PFSK-1 (cell line): ENCODE data around the gene PPP2R5C.

Experiments
- POLR2AphosphoS5 ChIP-seq: IDR thresholded peaks from 2 replicates; pipeline ENCODE4 v1.6.1; 2012; ENCODE audit warnings: low read depth, mild to moderate bottlenecking, control low read depth, low read length, moderate library complexity
- SIN3A ChIP-seq: IDR thresholded peaks from 2 replicates; pipeline ENCODE4 v1.6.1; 2012; ENCODE audit warnings: mild to moderate bottlenecking, low read length, moderate library complexity, borderline replicate concordance; ENCODE audit not compliant: insufficient read depth
- TF ChIP-seq, protein P1 (sequence below), 2 experiments: IDR thresholded peaks; 2 replicates each; pipeline versions ENCODE4 v1.6.1 to v1.8.0; 2011 to 2012; ENCODE audit warnings: low read depth in 2 of 2, low read length in 2 of 2, control low read depth in 1 of 2, inconsistent platforms in 1 of 2, mild to moderate bottlenecking in 1 of 2, moderate library complexity in 1 of 2; ENCODE audit not compliant: insufficient read depth in 1 of 2

DNA sequence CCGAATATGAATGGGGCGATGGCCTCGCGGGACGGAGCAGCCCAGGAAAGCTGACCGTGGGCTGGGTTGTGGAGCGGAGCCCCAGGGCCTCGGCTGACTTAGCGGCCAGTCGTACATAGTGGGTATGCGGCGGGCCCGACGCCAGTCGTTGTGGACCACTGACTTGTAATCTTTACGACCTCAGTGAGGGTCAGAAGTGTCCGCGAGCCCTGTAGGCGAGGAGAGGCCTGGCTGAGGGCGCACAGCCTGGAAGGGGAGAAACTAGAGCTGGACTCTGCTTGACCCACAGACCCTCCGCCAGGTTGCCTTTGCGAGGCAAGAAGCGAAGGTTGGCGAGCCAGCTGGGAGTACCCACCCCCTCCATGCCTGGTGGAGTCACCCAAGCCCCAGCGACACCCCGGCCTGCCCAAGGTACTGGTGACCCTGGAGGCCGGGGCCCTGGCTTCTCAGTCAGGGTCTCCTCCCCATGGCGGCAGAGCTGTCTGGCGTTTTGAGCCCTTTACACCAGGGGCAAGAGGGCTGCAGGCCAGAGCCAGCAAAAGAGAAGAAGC is 187.2 kb downstream of the PPP2R5C start:
- TF ChIP-seq, protein P1, sequence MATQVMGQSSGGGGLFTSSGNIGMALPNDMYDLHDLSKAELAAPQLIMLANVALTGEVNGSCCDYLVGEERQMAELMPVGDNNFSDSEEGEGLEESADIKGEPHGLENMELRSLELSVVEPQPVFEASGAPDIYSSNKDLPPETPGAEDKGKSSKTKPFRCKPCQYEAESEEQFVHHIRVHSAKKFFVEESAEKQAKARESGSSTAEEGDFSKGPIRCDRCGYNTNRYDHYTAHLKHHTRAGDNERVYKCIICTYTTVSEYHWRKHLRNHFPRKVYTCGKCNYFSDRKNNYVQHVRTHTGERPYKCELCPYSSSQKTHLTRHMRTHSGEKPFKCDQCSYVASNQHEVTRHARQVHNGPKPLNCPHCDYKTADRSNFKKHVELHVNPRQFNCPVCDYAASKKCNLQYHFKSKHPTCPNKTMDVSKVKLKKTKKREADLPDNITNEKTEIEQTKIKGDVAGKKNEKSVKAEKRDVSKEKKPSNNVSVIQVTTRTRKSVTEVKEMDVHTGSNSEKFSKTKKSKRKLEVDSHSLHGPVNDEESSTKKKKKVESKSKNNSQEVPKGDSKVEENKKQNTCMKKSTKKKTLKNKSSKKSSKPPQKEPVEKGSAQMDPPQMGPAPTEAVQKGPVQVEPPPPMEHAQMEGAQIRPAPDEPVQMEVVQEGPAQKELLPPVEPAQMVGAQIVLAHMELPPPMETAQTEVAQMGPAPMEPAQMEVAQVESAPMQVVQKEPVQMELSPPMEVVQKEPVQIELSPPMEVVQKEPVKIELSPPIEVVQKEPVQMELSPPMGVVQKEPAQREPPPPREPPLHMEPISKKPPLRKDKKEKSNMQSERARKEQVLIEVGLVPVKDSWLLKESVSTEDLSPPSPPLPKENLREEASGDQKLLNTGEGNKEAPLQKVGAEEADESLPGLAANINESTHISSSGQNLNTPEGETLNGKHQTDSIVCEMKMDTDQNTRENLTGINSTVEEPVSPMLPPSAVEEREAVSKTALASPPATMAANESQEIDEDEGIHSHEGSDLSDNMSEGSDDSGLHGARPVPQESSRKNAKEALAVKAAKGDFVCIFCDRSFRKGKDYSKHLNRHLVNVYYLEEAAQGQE (IDR thresholded peaks at IDR 0.05; ENCODE audit: insufficient read depth in 1 of 2, low read depth in 2 of 2, low read length in 2 of 2): no peak
- TF ChIP-seq POLR2AphosphoS5 (peak; percentile 7; the same call in 1 of the 2 replicates), SIN3A (no peak)
